Chondrocyte (in vitro differentiated cells): ENCODE data around the gene UPB1. TPM values are rescaled to one million over a fixed set of nuclear protein-coding genes. Genes with fewer than 3 reads are reported as not detected.
A peak's percentile ranks its signal among the peaks of the same experiment; 100 is the strongest.

Experiments
- DNase-seq: peaks from one replicate; pipeline ENCODE4 v3.0.0; 2021; ENCODE audit warnings: mixed read lengths, low spot score
- H3K27ac Mint-ChIP-seq: one replicate; pipeline ENCODE4 v1.8.0; 2021; ENCODE audit warnings: mild to moderate bottlenecking, moderate library complexity, mixed read lengths; ENCODE audit not compliant: unreplicated experiment
- H3K27me3 Mint-ChIP-seq: 2 replicates; pipeline ENCODE4 v1.8.0; 2021; ENCODE audit warnings: low read depth, mixed read lengths
- H3K36me3 Mint-ChIP-seq: 2 replicates; pipeline ENCODE4 v1.8.0; 2021; ENCODE audit warnings: low read depth, mixed read lengths
- H3K4me1 Mint-ChIP-seq: 2 replicates; pipeline ENCODE4 v1.8.0; 2021; ENCODE audit warnings: low read depth, mild to moderate bottlenecking, mixed read lengths
- H3K4me3 Mint-ChIP-seq: one replicate; pipeline ENCODE4 v1.8.0; 2021; ENCODE audit warnings: mild to moderate bottlenecking, moderate library complexity, mixed read lengths; ENCODE audit not compliant: unreplicated experiment
- H3K9me3 Mint-ChIP-seq: 2 replicates; pipeline ENCODE4 v1.8.0; 2021; ENCODE audit warnings: low read depth, mixed read lengths
- CTCF ChIP-seq: fragments of 200-600 bp; sonication (generic); IDR thresholded peaks from 2 replicates; pipeline ENCODE4 v1.5.0; 2021; ENCODE audit warnings: antibody characterized with exemption, mild to moderate bottlenecking, moderate library complexity
- total RNA-seq: library from RNA; stranded (reverse); gene quantifications from 3 replicates; pipeline ENCODE4 v1.2.1, GENCODE V29; 2021

Gene UPB1
- total RNA-seq, 1 donor from 2014 or later: 0.15 TPM

- Mint-ChIP-seq H3K36me3 (no peaks in the 10 kb centered on the region), H3K27me3 (no peaks in the 10 kb centered on the region), H3K27ac (no peak overlapping the region), H3K4me1 (peaks cover 22% of the 10 kb centered on the region), H3K4me3 (no peak overlapping the region), H3K9me3 (no peaks in the 10 kb centered on the region)
- no peak for TF ChIP-seq CTCF
- DNase-seq: no peak
These were observed 23.8 kb downstream of the UPB1 start for GRCh38 chr22:24518771-24519485.

GRCh38 chr22:24519496-24519895, 24.4 kb downstream of the UPB1 start:
- Mint-ChIP-seq H3K4me1 (peaks cover 25% of the 10 kb centered on the region), H3K27me3 (no peaks in the 10 kb centered on the region), H3K4me3 (no peak overlapping the region), H3K9me3 (no peaks in the 10 kb centered on the region), H3K27ac (no peak overlapping the region), H3K36me3 (no peaks in the 10 kb centered on the region)
- no peak for DNase-seq
- TF ChIP-seq CTCF: no peak

- peak; percentile 84 for TF ChIP-seq CTCF
- DNase-seq: no peak
- peaks cover 14% of the 10 kb centered on the region for H3K4me1 Mint-ChIP-seq
- no peak overlapping the region for H3K4me3 Mint-ChIP-seq
- H3K36me3 Mint-ChIP-seq: no peaks in the 10 kb centered on the region
- no peak overlapping the region for H3K27ac Mint-ChIP-seq
- no peaks in the 10 kb centered on the region for H3K9me3 Mint-ChIP-seq
- H3K27me3 Mint-ChIP-seq: no peaks in the 10 kb centered on the region
These were observed 26.7 kb downstream of the UPB1 start for GRCh38 chr22:24521791-24522245.

GRCh38 chr22:24523873-24524272, 28.7 kb downstream of the UPB1 start:
- H3K27ac Mint-ChIP-seq: peak overlapping the region; percentile 29
- TF ChIP-seq CTCF: no peak
- peaks cover 10% of the 10 kb centered on the region for H3K4me1 Mint-ChIP-seq
- H3K4me3 Mint-ChIP-seq: no peak overlapping the region
- H3K36me3 Mint-ChIP-seq: no peaks in the 10 kb centered on the region
- DNase-seq: no peak
- no peaks in the 10 kb centered on the region for H3K9me3 Mint-ChIP-seq
- H3K27me3 Mint-ChIP-seq: no peaks in the 10 kb centered on the region

- H3K4me1 Mint-ChIP-seq: peaks cover 10% of the 10 kb centered on the region
- no peaks in the 10 kb centered on the region for H3K27me3 Mint-ChIP-seq
- H3K27ac Mint-ChIP-seq: no peak overlapping the region
- H3K9me3 Mint-ChIP-seq: no peaks in the 10 kb centered on the region
- no peak for DNase-seq
- H3K4me3 Mint-ChIP-seq: no peak overlapping the region
- peak; percentile 92 for TF ChIP-seq CTCF
- no peaks in the 10 kb centered on the region for H3K36me3 Mint-ChIP-seq
These were observed 30.4 kb downstream of the UPB1 start for GRCh38 chr22:24525416-24526037.
